Measurements from ENCODE around the gene DPH7. TPM values are rescaled to one million over a fixed set of nuclear protein-coding genes. Genes with fewer than 3 reads are reported as not detected.
"Not testable (repeated sequence)": the region's sequence is repeated elsewhere in the genome, so short reads cannot be mapped to it uniquely, and the experiment has no call there.

The DPH7 gene
- total RNA-seq, 1 donor from 2014 or later = 34.4 TPM

DNA sequence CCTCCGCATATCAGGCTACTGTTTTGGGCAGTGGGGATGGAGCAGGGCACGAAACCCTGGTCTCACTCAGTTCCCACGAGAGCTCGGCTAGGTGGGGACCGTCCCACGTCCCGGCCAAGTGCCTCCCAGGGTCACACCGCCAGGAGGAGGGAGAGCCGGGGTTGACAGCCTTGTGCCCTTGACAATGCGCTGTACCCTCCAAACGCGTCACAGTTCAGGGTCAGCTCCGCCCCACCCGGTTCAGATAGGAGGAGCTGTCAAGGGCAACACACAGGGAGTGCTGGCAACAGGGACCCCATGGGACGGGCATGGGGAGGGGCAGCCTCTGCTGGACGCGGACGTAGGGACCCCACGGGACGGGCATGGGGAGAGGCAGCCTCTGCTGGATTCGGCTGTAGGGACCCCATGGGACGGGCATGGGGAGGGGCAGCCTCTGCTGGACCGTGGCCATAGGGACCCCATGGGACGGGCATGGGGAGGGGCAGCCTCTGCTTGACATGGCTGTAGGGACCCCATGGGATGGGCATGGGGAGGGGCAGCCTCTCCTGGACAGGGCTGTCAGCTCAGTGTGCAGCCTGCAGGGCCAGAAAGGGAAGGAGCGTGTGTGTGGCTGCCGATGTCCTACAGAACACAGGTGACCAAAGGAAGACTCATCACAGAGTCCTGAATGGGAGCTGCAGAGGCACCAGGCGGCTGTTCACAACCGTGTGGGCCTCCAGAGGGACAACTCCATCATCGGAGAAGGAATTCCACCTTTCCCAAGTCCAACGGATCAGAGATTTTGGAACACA, 57.9 kb downstream of the DPH7 start:
- H3K9me3 Mint-ChIP-seq (ENCODE audit: unreplicated experiment) = no peaks in the 10 kb centered on the region
- H4K20me1 ChIP-seq (ENCODE audit: insufficient read depth, low read length) = no peaks in the 10 kb centered on the region
- no peak overlapping the region for H3K4me3 ChIP-seq (ENCODE audit: insufficient read depth, low read depth, low read length)
- H3K9ac ChIP-seq (ENCODE audit: low read length) = no peak overlapping the region
- H3K27me3 ChIP-seq (ENCODE audit: insufficient read depth, low read length) = no peaks in the 10 kb centered on the region
- no peaks in the 10 kb centered on the region for H3K27me3 Mint-ChIP-seq (ENCODE audit: low read depth, unreplicated experiment)
- H3K79me2 ChIP-seq (ENCODE audit: insufficient read depth, low read length) = no peaks in the 10 kb centered on the region
- H2AFZ ChIP-seq (ENCODE audit: low read depth, low read length) = no peak overlapping the region
- FAIRE-seq (no peak), DNase-seq (ENCODE audit: low read depth) (no peak)
- no peak overlapping the region for H3K4me2 ChIP-seq (ENCODE audit: low read length)
- H3K36me3 Mint-ChIP-seq (ENCODE audit: low read depth, unreplicated experiment) = peaks cover 7% of the 10 kb centered on the region
- TF ChIP-seq EZH2 (IDR thresholded peaks at IDR 0.05; ENCODE audit: insufficient read depth, low read length) = no peak
- TF ChIP-seq, protein P1, sequence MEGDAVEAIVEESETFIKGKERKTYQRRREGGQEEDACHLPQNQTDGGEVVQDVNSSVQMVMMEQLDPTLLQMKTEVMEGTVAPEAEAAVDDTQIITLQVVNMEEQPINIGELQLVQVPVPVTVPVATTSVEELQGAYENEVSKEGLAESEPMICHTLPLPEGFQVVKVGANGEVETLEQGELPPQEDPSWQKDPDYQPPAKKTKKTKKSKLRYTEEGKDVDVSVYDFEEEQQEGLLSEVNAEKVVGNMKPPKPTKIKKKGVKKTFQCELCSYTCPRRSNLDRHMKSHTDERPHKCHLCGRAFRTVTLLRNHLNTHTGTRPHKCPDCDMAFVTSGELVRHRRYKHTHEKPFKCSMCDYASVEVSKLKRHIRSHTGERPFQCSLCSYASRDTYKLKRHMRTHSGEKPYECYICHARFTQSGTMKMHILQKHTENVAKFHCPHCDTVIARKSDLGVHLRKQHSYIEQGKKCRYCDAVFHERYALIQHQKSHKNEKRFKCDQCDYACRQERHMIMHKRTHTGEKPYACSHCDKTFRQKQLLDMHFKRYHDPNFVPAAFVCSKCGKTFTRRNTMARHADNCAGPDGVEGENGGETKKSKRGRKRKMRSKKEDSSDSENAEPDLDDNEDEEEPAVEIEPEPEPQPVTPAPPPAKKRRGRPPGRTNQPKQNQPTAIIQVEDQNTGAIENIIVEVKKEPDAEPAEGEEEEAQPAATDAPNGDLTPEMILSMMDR (IDR thresholded peaks at IDR 0.05; ENCODE audit: insufficient read depth, low read depth, low read length) = no peak
- no peaks in the 10 kb centered on the region for H3K36me3 ChIP-seq (ENCODE audit: insufficient read depth, low read length)
- no peaks in the 10 kb centered on the region for H3K9me3 ChIP-seq (ENCODE audit: insufficient read depth, low read depth, low read length)
- no peak overlapping the region for H3K27ac Mint-ChIP-seq (ENCODE audit: unreplicated experiment)
- H3K4me1 ChIP-seq (ENCODE audit: insufficient read depth, low read length) = no peaks in the 10 kb centered on the region
- H3K4me1 Mint-ChIP-seq (ENCODE audit: low read depth, unreplicated experiment) = no peaks in the 10 kb centered on the region
- no peak overlapping the region for H3K27ac ChIP-seq (ENCODE audit: low read depth, low read length)
- no peak overlapping the region for H3K4me3 Mint-ChIP-seq (ENCODE audit: unreplicated experiment)

DNA sequence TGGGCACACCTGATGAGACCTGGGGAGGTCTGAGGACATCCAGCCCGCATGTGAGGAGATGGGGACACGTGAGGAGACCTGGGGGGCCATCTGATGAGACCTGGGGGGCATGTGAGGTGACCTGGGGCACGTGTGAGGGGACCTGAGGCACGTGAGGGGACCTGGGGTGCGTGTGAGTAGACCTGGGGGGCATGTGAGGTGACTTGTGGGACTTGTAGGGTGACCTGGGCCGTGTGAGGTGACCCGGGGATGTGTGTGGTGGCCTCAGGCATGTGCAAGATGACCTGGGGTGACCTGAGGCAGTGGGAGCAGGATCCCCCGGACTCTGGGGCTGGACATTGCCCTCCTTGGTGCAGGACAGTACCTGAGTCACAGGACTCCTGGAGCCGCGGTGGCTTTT, 59.2 kb downstream of the DPH7 start:
- TF ChIP-seq, protein P1 (IDR thresholded peaks at IDR 0.05; ENCODE audit: insufficient read depth, low read depth, low read length) = no peak
- TF ChIP-seq EZH2 (IDR thresholded peaks at IDR 0.05; ENCODE audit: insufficient read depth, low read length) = no peak
- no peaks in the 10 kb centered on the region for H3K27me3 ChIP-seq (ENCODE audit: insufficient read depth, low read length)
- Mint-ChIP-seq H3K4me3 (ENCODE audit: unreplicated experiment) (no peak overlapping the region), H3K4me1 (ENCODE audit: low read depth, unreplicated experiment) (no peaks in the 10 kb centered on the region), H3K9me3 (ENCODE audit: unreplicated experiment) (no peaks in the 10 kb centered on the region), H3K36me3 (ENCODE audit: low read depth, unreplicated experiment) (peaks cover 7% of the 10 kb centered on the region), H3K27ac (ENCODE audit: unreplicated experiment) (no peak overlapping the region), H3K27me3 (ENCODE audit: low read depth, unreplicated experiment) (no peaks in the 10 kb centered on the region)
- H3K4me2 ChIP-seq (ENCODE audit: low read length) = no peak overlapping the region
- H3K36me3 ChIP-seq (ENCODE audit: insufficient read depth, low read length) = no peaks in the 10 kb centered on the region
- no peak overlapping the region for H3K4me3 ChIP-seq (ENCODE audit: insufficient read depth, low read depth, low read length)
- no peaks in the 10 kb centered on the region for H3K4me1 ChIP-seq (ENCODE audit: insufficient read depth, low read length)
- no peaks in the 10 kb centered on the region for H3K79me2 ChIP-seq (ENCODE audit: insufficient read depth, low read length)
- H3K9me3 ChIP-seq (ENCODE audit: insufficient read depth, low read depth, low read length) = no peaks in the 10 kb centered on the region
- FAIRE-seq (no peak), DNase-seq (ENCODE audit: low read depth) (no peak)
- H3K9ac ChIP-seq (ENCODE audit: low read length) = no peak overlapping the region
- no peak overlapping the region for H2AFZ ChIP-seq (ENCODE audit: low read depth, low read length)
- no peaks in the 10 kb centered on the region for H4K20me1 ChIP-seq (ENCODE audit: insufficient read depth, low read length)
- no peak overlapping the region for H3K27ac ChIP-seq (ENCODE audit: low read depth, low read length)

DNA sequence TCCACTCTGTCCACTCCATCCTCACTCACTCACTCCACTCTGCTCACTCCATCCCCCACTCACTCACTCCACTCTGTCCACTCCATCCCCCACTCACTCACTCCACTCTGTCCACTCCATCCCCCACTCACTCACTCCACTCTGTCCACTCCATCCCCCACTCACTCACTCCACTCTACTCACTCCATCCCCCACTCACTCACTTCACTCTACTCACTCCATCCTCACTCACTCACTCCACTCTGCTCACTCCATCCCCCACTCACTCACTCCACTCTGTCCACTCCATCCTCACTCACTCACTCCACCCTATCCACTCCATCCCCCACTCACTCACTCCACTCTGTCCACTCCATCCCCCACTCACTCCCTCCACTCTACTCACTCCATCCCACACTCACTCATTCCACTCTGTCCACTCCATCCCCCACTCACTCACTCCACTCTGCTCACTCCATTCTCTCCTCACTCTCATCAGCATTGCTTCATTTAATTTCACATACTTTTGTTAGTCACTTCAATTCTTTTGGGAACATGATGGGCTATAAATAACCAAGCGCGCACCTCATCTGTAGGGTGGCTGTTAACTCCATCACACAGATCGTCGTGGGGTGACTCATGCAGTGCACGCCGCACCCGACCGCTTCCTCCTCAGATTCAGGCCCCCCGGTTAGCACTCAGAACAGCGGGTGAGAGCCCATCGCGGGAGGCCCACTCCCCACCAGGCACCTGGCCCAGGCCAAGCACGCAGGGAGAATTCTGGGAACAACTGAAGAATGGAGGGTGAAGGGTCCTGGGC, 59.9 kb downstream of the DPH7 start:
- H3K36me3 ChIP-seq (ENCODE audit: insufficient read depth, low read length); H2AFZ ChIP-seq (ENCODE audit: low read depth, low read length); H3K9me3 Mint-ChIP-seq (ENCODE audit: unreplicated experiment); H3K9ac ChIP-seq (ENCODE audit: low read length); H3K9me3 ChIP-seq (ENCODE audit: insufficient read depth, low read depth, low read length); H3K27ac Mint-ChIP-seq (ENCODE audit: unreplicated experiment); H3K36me3 Mint-ChIP-seq (ENCODE audit: low read depth, unreplicated experiment); H3K4me3 Mint-ChIP-seq (ENCODE audit: unreplicated experiment); FAIRE-seq; H3K27me3 ChIP-seq (ENCODE audit: insufficient read depth, low read length); H3K4me3 ChIP-seq (ENCODE audit: insufficient read depth, low read depth, low read length); H3K27me3 Mint-ChIP-seq (ENCODE audit: low read depth, unreplicated experiment); H3K27ac ChIP-seq (ENCODE audit: low read depth, low read length); H3K79me2 ChIP-seq (ENCODE audit: insufficient read depth, low read length); H3K4me1 Mint-ChIP-seq (ENCODE audit: low read depth, unreplicated experiment); H3K4me1 ChIP-seq (ENCODE audit: insufficient read depth, low read length); H4K20me1 ChIP-seq (ENCODE audit: insufficient read depth, low read length): not testable (repeated sequence)
- H3K4me2 ChIP-seq (ENCODE audit: low read length) = peak overlapping the region; percentile 30
- peak; percentile 34 for DNase-seq (ENCODE audit: low read depth)
